HEK293 (cell line): ENCODE data around the gene PARD6G.

Source experiments
- CTCF ChIA-PET: fragments of 350-600 bp; formaldehyde crosslinking; extraction: SDS; loops from one replicate; lab custom pipeline; 2021; ENCODE audit warnings: antibody characterized with exemption; lab: Yijun Ruan, JAX
- POLR2A ChIA-PET: fragments of 300-600 bp; formaldehyde crosslinking; extraction: SDS; loops from one replicate; lab custom pipeline; 2020; ENCODE audit warnings: antibody characterized with exemption, inconsistent platforms; lab: Yijun Ruan, JAX
- H3K27ac ChIP-seq: fragments of 200-500 bp; sonication (Bioruptor generic); 2 replicates; pipeline ENCODE4 v1.5.1; 2014; ENCODE audit warnings: low read depth, low read length, control low read depth, inconsistent platforms; ENCODE audit errors: extremely low read depth
- H3K36me3 ChIP-seq, 2 experiments: fragments of 200-500 bp in 1 of 2; sonication (Bioruptor generic) in 1 of 2; 1 replicate in 1 of 2; 2 replicates in 1 of 2; pipeline ENCODE4 v1.5.1; 2014 to 2017; ENCODE audit warnings: inconsistent platforms in 2 of 2, low read length in 2 of 2; ENCODE audit not compliant: control insufficient read depth in 2 of 2, insufficient read depth in 1 of 2
- H3K4me1 ChIP-seq: fragments of 200-500 bp; sonication (Bioruptor generic); 2 replicates; pipeline ENCODE4 v1.5.1; 2014; ENCODE audit warnings: mild to moderate bottlenecking, low read length, inconsistent platforms; ENCODE audit not compliant: control insufficient read depth, insufficient read depth
- H3K4me3 ChIP-seq: 2 replicates; pipeline ENCODE4 v1.5.1; 2011; ENCODE audit warnings: low read depth, mild to moderate bottlenecking, control low read depth, low read length, moderate library complexity
- H3K9me3 ChIP-seq: fragments of 200-500 bp; sonication (Bioruptor generic); 2 replicates; pipeline ENCODE4 v1.5.1; 2014; ENCODE audit warnings: low read depth, low read length, inconsistent platforms; ENCODE audit not compliant: control insufficient read depth, insufficient read depth
- TF ChIP-seq, protein P1 (sequence below): fragments of 450-650 bp; IDR thresholded peaks from 2 replicates; pipeline ENCODE4 v1.5.1; 2018; ENCODE audit warnings: missing biosample characterization, mild to moderate bottlenecking, missing genetic modification characterization

Gene PARD6G

DNA sequence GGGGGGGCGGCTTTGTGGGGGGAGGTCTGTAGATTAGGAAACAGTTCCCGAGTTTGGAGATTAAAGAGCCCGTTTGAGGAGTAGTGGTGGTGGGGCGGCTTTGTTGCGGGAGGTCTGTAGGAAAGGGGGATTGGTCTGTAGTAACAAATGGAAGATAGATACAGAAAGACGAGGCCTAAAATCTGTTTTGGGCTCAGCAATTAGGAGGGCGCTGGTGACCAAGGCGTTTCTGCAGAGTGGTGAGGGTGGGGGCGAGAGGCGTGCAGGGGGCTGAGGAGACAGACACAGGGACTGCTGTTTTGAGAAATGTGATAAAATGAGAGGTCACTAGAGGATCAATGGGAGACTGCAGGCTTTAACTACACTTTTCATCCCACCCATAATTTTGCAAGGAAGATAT lies 139.9 kb downstream of the PARD6G start:
- Histone ChIP-seq H3K27ac (no peak overlapping the region), H3K36me3 (peaks cover 4 to 12% of the 10 kb centered on the region in 2 experiments), H3K4me1 (peaks cover 16% of the 10 kb centered on the region; the same call in 1 of the 2 replicates), H3K9me3 (no peaks in the 10 kb centered on the region), H3K4me3 (no peak overlapping the region)
- ChIA-PET CTCF (no interaction called here), POLR2A (no interaction called here)
- TF ChIP-seq, protein P1, sequence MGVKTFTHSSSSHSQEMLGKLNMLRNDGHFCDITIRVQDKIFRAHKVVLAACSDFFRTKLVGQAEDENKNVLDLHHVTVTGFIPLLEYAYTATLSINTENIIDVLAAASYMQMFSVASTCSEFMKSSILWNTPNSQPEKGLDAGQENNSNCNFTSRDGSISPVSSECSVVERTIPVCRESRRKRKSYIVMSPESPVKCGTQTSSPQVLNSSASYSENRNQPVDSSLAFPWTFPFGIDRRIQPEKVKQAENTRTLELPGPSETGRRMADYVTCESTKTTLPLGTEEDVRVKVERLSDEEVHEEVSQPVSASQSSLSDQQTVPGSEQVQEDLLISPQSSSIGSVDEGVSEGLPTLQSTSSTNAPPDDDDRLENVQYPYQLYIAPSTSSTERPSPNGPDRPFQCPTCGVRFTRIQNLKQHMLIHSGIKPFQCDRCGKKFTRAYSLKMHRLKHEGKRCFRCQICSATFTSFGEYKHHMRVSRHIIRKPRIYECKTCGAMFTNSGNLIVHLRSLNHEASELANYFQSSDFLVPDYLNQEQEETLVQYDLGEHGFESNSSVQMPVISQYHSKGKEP (tag by site-specific recombination), result no peak
